Ammon's horn (tissue), 1 donor: Measurements from ENCODE around the gene IDUA.

Experiments
- DNase-seq: peaks from one replicate; pipeline ENCODE4 v3.0.0-alpha.2; 2016; ENCODE audit warnings: low spot score

The IDUA gene

GRCh38 chr4:1031956-1032795, 45.3 kb downstream of the IDUA start:
- DNase-seq: no peak

GRCh38 chr4:1032861-1033260, 46.0 kb downstream of the IDUA start:
- no peak for DNase-seq

GRCh38 chr4:1033840-1034551, 47.2 kb downstream of the IDUA start:
- DNase-seq: peak; percentile 74

GRCh38 chr4:1035510-1035909, 48.7 kb downstream of the IDUA start:
- DNase-seq: peak; percentile 96

GRCh38 chr4:1036095-1036494, 49.3 kb downstream of the IDUA start:
- DNase-seq: no peak

- no peak for DNase-seq
Measured at GRCh38 chr4:1036976-1037810, 50.3 kb downstream of the IDUA start.

GRCh38 chr4:1038948-1039492, 52.2 kb downstream of the IDUA start:
- no peak for DNase-seq

GRCh38 chr4:1039493-1040343, 52.9 kb downstream of the IDUA start:
- DNase-seq: no peak

GRCh38 chr4:1040344-1041146, 53.7 kb downstream of the IDUA start:
- DNase-seq: no peak

GRCh38 chr4:1041147-1041935, 54.5 kb downstream of the IDUA start:
- no peak for DNase-seq

- DNase-seq: no peak
Measured at GRCh38 chr4:1041936-1042330, 55.1 kb downstream of the IDUA start.

GRCh38 chr4:1042352-1043055, 55.7 kb downstream of the IDUA start:
- no peak for DNase-seq

- DNase-seq: no peak
Measured at GRCh38 chr4:1043162-1043561, 56.3 kb downstream of the IDUA start.

GRCh38 chr4:1043651-1044468, 57.0 kb downstream of the IDUA start:
- peak; percentile 67 for DNase-seq

- no peak for DNase-seq
Measured at GRCh38 chr4:1044469-1045192, 57.8 kb downstream of the IDUA start.

- no peak for DNase-seq
Measured at GRCh38 chr4:1045193-1045594, 58.4 kb downstream of the IDUA start.

- DNase-seq: no peak
Measured at GRCh38 chr4:1045595-1046201, 58.9 kb downstream of the IDUA start.
